HepG2 (cell line): Measurements from ENCODE around the gene ADPRS.

Experiments used
- CBFB ChIP-seq: sonication (generic); formaldehyde crosslinking; IDR thresholded peaks from 2 replicates; pipeline ENCODE4 v1.4.0; 2020; ENCODE audit warnings: missing genetic modification reagents
- CTCF ChIP-seq: sonication (generic); formaldehyde crosslinking; IDR thresholded peaks from 2 replicates; pipeline ENCODE4 v1.5.0; 2020; ENCODE audit warnings: mild to moderate bottlenecking, missing genetic modification reagents, moderate library complexity
- IKZF1 ChIP-seq: fragments of 450-650 bp; IDR thresholded peaks from 2 replicates; pipeline ENCODE4 v1.7.1; 2016
- MAZ ChIP-seq, 2 experiments: sonication (generic) in 1 of 2; formaldehyde crosslinking in 1 of 2; IDR thresholded peaks; 2 replicates each; pipeline versions ENCODE4 v1.5.0 to v1.6.1; 2012 to 2020; ENCODE audit warnings: low read depth in 2 of 2, mild to moderate bottlenecking in 2 of 2, borderline replicate concordance in 1 of 2, improper control_type of control experiment in 1 of 2, low read length in 1 of 2, missing genetic modification reagents in 1 of 2, moderate library complexity in 1 of 2
- MYC ChIP-seq: sonication (generic); formaldehyde crosslinking; IDR thresholded peaks from 2 replicates; pipeline ENCODE4 v1.9.0; 2021; ENCODE audit warnings: missing genetic modification reagents, borderline replicate concordance
- POLR2A ChIP-seq, 2 experiments: IDR thresholded peaks; 2 replicates each; pipeline ENCODE4 v1.6.1; 2011; ENCODE audit warnings: low read depth in 2 of 2, low read length in 2 of 2, mild to moderate bottlenecking in 1 of 2, moderate library complexity in 1 of 2; ENCODE audit not compliant: insufficient read depth in 1 of 2
- TAF1 ChIP-seq: sonication (generic); formaldehyde crosslinking; IDR thresholded peaks from 2 replicates; pipeline ENCODE4 v1.4.0; 2020; ENCODE audit warnings: missing genetic modification reagents
- TP53 ChIP-seq: sonication (generic); formaldehyde crosslinking; conservative IDR thresholded peaks from 2 replicates; pipeline ENCODE4 v1.4.0; 2020; ENCODE audit warnings: missing genetic modification reagents
- ZKSCAN5 ChIP-seq: sonication (generic); formaldehyde crosslinking; IDR thresholded peaks from 2 replicates; pipeline ENCODE4 v1.5.1; 2020; ENCODE audit warnings: mild to moderate bottlenecking, missing genetic modification reagents
- ZNF513 ChIP-seq: sonication (generic); formaldehyde crosslinking; conservative IDR thresholded peaks from 2 replicates; pipeline ENCODE4 v1.5.0; 2020; ENCODE audit warnings: missing genetic modification reagents
- ZZZ3 ChIP-seq: sonication (generic); formaldehyde crosslinking; IDR thresholded peaks from 2 replicates; pipeline ENCODE4 v1.4.0; 2020; ENCODE audit warnings: missing genetic modification reagents, mild to moderate bottlenecking, borderline replicate concordance
- TF ChIP-seq, protein P1 (sequence below): sonication (generic); formaldehyde crosslinking; IDR thresholded peaks from 2 replicates; pipeline ENCODE4 v1.4.0; 2020; ENCODE audit warnings: missing genetic modification reagents

DNA sequence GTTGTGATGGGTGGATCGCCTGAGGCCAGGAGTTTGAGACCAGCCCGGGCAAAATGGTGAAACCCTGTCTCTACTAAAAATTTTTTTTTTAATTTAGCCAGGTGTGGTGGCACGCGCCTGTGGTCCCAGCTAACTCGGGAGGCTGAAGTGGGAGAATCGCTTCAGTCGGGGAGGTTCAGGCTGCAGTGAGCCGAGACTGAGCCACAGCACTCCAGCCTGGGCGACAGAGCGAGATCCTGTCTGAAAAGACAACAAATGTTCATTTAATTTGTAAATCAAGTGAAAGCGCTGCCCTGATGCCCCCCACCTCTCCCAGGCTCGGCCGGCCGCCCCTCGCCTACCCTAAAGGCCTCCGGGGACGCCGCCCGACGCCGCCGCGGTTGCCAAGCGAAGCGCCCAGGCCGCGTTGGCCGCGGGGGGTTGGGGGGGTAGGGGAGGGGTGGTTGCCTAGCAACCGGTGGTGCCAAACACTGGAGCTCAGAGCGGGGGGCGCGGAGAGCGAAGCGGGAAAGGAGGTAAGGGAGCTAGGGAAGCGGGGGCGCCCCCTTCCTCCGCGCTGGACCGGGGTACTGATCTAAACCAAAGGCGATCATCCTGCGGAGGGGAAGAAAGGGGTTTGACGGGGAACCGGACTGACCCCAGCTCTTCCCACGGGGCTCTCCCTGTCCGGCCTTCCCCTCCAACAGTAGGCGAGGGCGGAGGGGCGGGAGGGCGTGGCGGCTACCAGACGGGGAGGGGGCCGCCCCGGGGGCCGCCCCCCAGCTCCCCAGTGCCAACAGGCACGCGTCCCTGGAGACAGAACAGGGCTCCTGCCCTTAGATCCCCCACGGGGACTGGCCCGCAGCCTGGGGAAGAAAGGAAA is 4.8 kb upstream of the ADPRS start, which contains the start of gene TEKT2:
- TF ChIP-seq ZZZ3 (CRISPR knock-in tag) (no peak), CBFB (CRISPR knock-in tag) (no peak), MYC (CRISPR knock-in tag) (no peak), POLR2A (IDR thresholded peaks at IDR 0.05; ENCODE audit: insufficient read depth in 1 of 2, low read depth in 2 of 2, low read length in 2 of 2) (no peak), MAZ (IDR thresholded peaks at IDR 0.05; ENCODE audit: borderline replicate concordance, low read depth, low read length) (no peak), MAZ (CRISPR knock-in tag; IDR thresholded peaks at IDR 0.05; ENCODE audit: low read depth) (no peak), IKZF1 (no peak), TP53 (no peak), ZKSCAN5 (CRISPR knock-in tag) (no peak), TAF1 (no peak), CTCF (CRISPR knock-in tag) (no peak), ZNF513 (CRISPR knock-in tag) (no peak)
- TF ChIP-seq, protein P1, sequence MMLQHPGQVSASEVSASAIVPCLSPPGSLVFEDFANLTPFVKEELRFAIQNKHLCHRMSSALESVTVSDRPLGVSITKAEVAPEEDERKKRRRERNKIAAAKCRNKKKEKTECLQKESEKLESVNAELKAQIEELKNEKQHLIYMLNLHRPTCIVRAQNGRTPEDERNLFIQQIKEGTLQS, result no peak
